ENCODE measurements around the gene NR1D1.

DNA sequence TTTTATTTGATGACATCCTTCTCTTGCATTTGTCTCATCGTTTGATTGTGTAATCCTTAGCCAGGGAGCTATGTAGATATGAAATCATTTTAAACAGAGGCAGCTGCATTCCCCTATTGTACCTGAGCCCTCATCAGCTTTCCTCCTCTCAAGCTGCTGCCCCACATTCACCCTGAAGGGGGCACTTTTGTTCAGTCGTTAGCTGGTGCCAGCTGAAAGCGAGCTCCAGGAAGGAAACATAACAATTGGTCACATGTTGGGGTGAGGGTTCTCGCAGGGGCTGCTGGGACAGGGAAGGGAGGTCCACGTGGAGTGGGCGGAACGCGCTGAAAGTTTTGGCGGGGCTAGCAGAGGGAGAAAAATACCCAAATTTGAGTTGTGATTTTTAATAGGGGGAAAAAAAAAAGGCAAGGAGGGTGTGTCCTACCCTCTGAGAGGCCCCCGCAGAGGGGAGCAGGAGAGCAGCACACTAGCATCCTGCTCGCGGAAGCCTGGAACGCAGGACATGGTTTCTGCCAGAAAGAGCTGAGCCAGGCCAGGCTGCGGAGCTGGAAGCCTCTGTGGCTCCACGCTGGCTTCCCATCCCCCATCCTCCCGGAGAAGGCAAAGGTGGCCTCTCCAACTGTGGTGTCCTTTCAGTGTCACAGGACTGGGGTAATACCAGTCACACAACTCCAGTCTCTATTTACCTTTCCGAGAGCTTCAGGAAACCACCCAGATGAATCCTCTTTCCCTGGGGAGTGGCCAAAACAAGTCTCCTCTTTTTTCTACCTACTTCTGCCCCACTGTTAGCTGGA lies 12.9 kb upstream of the NR1D1 start:
- TF ChIP-seq, protein P1, sequence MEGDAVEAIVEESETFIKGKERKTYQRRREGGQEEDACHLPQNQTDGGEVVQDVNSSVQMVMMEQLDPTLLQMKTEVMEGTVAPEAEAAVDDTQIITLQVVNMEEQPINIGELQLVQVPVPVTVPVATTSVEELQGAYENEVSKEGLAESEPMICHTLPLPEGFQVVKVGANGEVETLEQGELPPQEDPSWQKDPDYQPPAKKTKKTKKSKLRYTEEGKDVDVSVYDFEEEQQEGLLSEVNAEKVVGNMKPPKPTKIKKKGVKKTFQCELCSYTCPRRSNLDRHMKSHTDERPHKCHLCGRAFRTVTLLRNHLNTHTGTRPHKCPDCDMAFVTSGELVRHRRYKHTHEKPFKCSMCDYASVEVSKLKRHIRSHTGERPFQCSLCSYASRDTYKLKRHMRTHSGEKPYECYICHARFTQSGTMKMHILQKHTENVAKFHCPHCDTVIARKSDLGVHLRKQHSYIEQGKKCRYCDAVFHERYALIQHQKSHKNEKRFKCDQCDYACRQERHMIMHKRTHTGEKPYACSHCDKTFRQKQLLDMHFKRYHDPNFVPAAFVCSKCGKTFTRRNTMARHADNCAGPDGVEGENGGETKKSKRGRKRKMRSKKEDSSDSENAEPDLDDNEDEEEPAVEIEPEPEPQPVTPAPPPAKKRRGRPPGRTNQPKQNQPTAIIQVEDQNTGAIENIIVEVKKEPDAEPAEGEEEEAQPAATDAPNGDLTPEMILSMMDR (IDR thresholded peaks at IDR 0.05) = peak; percentile 82 to 97 (median 94)
- TF ChIP-seq POLR2A (IDR thresholded peaks at IDR 0.05) = peak in 1 of 2 donors; percentile 22

All from vagina (tissue), 2 donors.